HS-5 (cell line): Measurements from ENCODE around the gene UCN3.
"Not testable (repeated sequence)": the region's sequence is repeated elsewhere in the genome, so short reads cannot be mapped to it uniquely, and the experiment has no call there.

Experiments
- DNase-seq: peaks from one replicate; pipeline ENCODE4 v3.0.0-alpha.2; 2012; ENCODE audit warnings: low read depth

Gene UCN3

DNA sequence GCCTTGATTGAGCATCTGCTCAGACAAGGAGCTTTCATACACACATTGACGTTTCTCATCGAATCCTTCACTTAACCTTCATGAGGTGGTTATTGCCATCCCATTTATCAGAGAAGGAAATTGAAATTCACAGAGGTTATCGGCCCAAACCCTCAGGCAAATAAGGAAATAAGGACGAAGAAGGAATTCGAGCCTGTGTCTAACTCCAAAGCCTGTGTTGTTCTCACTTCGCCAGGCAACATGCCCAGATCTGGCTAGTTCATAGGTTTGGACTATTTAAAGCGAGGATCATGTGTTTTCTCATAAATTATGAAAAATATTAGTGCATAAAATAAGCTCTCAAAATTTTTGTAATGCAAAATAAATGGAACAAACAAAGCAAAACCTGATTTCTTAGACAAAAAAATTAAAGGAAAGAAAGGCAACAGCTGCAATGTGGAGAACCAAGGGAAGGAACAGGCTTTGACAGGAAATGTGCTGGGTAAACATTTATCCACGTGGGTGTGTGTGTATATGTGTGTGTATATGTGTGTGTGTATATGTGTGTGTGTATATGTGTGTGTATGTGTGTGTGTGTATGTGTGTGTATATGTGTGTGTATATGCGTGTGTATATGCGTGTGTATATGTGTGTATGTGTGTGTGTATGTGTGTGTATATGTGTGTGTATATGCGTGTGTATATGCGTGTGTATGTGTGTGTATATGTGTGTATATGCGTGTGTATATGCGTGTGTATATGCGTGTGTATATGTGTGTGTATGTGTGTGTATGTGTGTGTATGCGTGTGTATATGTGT, 4.8 kb downstream of the UCN3 start:
- DNase-seq = no peak

DNA sequence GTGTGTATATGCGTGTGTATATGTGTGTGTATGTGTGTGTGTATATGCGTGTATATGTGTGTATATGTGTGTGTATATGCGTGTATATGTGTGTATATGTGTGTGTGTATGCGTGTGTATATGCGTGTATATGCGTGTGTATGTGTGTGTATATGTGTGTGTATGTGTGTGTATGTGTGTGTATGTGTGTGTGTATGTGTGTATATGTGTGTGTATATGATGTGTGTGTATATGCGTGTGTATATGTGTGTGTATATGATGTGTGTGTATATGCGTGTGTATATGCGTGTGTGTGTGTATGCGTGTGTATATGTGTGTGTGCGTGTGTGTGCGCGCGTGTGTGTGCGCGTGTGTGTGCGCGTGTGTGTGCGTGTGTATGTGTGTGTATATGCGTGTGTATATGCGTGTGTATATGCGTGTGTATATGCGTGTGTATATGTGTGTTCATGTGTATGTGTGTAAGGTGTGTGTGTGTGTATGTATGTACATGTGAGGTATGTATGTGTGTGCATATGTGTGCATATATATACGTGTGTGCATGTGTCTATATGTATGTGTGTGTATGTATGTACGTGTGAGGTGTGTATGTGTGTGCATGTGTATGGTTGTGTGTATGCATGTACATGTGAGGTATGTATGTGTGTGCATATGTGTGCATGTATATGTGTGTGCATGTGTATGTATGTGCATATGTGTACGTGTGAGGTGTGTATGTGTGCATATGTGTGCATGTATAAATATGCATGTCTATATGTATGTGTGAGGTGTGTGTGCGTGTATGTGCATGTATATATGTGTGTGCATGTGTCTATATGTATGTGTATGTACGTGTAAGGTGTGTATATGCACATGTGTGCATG, 6.0 kb downstream of the UCN3 start:
- no peak for DNase-seq

DNA sequence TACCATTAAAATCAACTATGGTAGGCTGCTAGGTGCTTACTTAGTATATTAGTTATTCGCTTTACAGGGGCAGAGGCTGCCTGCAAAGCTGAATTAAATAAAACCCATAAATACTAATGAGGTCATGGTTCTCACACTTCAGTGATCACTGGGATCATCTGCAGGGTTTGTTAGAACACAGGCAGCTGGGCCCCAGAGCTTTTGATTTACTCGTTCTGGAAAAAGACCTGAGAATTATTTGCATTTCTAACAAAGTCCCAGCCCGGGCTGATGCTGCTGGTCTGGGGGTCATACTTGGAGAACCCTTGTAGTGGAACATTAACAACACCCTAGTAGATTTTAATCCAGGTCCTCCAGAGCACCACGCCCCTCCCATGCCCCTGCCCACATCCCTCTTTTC, 8.5 kb downstream of the UCN3 start:
- DNase-seq = no peak

DNA sequence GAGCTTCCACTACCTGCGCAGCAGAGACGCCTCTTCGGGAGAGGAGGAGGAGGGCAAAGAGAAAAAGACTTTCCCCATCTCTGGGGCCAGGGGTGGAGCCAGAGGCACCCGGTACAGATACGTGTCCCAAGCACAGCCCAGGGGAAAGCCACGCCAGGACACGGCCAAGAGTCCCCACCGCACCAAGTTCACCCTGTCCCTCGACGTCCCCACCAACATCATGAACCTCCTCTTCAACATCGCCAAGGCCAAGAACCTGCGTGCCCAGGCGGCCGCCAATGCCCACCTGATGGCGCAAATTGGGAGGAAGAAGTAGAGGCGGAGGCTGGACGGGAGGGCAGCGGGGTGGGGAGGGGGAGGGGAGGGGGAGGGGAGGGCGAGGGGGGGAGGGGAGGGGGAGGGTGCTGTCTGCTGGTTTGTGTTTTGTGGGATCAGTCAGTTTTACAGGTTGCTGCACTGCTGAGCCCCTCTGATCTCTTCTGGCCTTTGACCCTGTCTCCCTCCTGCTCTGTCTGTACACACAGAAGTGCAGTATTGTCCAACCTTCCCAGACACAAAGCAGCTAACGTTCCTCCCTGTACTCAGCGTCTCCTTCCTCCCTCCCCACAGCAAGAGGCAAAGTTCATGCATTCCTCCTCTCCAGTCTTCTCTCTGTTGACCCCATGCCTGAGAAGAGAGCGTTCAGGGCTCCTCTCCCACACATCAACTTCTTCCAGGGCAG, 9.3 kb downstream of the UCN3 start:
- DNase-seq = no peak

DNA sequence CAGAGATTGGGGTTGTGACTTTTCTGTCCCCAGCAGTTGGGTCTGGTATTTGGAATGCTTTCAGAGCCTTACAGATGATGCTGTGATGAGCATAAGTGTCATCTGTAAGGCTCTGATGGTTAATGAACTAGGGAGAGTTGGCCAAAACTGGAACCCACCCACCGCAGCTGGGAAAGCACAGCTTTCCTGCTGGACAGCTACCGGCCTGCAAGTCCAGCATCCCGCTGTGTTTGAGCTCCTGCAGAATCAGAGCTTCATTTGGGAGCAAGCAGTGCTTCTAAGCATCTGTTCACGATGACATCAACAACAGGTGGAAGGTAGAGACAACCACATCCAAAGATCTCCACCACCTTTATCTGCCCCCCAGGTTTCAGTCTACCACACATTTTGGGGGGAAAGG, 11.7 kb downstream of the UCN3 start:
- no peak for DNase-seq

DNA sequence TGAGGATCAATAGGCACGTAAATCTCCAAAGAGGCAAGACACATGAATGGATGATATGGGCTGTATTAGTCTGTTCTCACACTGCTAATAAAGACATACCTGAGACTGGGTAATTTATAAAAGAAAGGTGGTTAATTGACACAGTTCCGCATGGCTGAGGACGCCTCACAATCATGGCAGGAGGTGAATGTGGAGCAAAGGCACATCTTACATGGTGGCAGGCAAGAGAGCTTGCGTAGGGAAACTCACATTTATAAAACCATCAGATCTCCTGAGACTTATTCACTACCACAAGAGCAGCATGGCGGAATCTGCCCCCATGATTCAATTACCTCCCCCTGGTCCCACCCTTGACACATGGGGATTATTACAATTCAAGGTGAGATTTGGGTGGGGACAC, 14.4 kb downstream of the UCN3 start:
- not testable (repeated sequence) for DNase-seq

- DNase-seq = not testable (repeated sequence)
Observed at GRCh38 chr10:5380395-5380794, 15.6 kb downstream of the UCN3 start.

DNA sequence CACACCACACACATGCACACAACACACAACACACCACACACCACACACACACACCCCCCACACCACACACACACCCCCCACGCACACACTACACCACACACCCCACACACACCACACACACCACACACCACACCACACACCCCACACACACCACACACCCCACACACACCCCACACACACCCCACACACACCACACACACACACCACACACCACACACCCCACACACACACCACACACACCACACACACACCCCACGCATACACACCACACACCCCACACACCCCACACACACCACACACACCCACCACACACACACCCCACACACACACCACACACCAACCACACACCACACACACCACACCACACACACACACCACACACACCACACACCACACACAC, 16.4 kb downstream of the UCN3 start:
- DNase-seq = no peak

DNA sequence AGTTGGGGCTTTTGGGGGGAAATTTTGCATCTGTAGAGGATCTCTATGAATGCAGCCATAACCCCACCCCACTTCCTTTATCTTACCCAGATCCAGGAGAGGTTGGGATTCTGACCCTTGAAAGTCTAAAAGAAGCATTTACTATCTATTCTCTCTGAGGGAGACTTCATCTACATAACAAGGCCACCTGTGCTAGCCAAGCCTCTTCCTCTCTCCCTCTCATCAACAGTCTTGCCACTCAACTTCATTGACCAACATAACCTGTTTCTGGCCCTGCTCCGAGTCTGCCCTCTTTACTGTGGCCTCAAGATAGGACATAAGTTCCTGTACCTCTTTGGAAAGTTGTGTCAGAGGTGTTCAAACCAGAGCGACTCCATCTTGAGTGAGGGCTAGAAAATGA, 20.5 kb downstream of the UCN3 start:
- DNase-seq = no peak

DNA sequence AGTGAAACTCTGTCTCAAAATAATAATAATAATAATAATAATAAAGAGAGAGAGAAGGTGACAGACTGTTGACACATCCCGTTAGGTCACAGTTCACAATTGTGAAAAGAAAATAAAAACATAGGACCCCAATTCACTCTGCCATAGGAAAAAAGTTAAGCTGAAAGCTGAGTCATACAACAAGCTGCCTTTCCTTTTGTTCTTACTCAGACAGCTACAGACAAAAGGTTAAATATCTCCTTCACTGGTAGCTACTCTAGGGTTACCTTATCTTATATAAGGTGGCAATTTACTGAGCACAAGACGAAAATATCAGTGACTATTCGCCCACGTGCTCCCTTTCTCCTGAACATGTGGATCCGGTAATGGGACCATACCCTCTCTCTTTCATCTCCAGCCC, 22.4 kb downstream of the UCN3 start:
- DNase-seq = no peak

GRCh38 chr10:5390607-5391205, 25.9 kb downstream of the UCN3 start:
- DNase-seq = no peak

DNA sequence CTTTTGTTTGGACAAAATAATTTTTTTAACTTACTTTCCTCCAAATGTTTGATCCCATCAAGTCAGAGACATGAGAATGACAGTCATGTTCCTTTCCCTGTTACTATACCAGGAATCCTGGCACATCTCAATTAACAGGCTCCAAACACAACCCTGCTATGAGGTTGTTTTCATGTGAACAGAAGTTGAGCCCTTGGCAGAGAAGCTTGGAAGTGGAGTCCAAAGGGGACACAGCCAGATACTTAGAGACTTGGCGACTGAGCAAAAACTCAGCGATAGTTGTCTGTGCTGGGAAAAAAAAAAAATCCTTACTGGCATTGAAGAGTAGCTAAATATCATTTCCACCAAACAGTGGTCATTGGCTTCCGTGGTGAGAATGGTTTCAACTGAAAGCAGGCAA, 27.0 kb downstream of the UCN3 start:
- DNase-seq = no peak

GRCh38 chr10:5393529-5393928, 28.8 kb downstream of the UCN3 start:
- DNase-seq = no peak

DNA sequence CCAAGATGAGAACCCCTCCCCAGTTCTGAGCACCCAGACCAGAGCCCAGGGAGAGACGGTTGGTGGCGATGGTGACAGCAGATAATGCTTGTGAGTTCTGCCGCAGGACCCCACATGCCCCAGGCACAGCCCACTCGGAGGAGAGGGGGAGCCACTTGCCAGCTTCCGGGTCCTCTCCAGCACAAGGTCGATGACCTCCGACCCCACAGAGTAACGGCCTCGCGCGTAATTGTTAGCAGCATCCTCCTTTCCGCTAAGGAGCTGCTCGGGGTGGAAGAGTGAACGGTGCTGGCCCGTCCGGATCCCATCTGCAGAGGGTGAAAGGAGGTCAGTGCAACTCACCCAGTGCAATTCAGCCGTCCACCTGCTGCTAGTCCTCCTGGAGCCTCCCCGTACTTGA, 30.4 kb downstream of the UCN3 start:
- no peak for DNase-seq

DNA sequence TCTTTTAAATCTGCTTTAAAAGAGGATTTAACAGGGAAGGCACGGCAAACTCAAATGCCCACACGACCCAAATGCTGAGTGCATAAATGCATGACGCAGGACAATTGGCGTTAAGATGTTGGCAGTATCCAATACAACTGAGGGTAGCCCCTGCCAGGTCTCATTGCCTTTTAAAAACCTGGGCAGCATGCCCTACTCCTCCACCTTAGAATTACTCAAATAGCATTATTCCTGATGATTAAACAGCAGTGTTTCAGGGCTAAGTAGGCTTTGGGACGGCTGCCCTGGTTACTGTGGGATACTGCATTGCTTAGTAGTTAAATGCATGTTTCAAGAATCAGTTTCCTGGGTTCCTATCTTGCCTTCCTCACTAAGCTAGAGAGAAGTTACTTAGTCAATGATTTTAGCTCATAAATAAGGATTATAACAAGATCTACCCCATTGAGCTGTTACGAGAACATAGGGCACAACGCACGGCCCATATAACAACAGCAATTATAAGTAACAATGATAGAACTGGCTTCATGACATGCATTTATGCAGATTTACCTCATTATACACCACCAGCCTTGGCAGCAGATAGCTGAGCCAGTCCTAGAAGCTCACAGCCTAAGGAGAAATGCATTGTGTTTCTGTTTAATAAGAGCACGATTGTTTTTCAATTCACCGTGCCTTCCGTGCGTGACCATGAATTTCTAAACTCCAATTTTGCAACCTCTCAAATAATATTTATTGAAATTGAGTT, 32.0 kb downstream of the UCN3 start:
- DNase-seq = no peak

DNA sequence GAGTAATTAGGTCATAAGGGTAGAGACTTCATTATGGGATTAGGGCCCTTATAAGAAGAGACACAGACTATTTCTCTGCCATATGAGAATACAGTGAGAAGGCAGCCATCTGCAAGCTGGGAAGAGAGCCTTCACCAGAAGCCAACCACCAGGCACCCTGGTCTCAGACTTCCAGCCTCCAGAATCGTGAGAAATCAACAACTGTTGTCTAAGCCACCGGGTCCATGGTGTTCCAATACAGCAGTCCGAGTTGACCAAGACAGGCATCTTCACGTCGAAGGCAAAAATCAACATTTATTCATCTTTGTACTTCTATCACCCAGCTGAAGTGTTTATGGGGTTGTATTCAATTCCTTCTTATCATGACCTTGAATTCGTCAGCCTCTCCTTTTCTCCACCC, 34.6 kb downstream of the UCN3 start:
- DNase-seq = no peak

GRCh38 chr10:5400468-5401240, 35.9 kb downstream of the UCN3 start:
- DNase-seq = no peak

- no peak for DNase-seq
Observed at GRCh38 chr10:5402798-5403197, 38.0 kb downstream of the UCN3 start.

DNA sequence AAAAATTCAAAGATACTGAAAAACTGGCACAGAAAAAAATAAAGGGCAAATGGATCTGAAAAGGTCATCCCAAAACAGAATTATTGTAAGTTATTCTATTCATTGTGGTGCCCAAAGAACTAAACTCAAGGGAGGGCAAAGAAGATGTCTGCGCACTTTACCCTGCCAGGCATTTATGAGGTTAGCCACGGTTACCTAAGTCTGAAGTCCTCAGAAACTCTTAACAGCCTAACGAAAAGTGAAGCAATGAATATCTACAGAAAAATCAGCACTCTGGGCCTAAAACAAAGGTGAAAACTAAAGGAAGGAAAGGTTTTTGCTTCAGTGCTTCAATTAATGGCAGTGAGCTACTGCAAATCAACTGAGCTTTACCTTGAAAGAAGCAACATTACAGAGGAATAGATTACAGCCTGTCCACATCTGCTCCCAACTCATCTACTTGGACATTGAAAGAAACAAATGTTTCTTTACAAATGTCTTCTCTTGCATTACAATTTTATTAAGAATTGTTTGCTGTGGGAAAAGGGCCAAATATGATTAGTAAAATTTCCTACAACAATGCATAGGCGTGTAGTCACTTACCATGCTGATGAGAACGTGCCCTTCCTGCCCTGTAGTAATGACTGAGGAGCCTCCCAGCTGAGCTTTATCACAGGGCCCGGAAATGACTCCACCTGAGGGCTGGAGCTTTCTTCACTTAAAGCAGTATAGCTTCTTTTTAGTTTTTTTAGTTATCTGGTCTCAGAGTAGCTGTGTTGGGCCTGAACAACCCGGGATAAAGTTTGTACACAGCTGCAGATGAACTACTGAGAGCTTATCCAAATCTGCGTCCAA, 39.7 kb downstream of the UCN3 start, which contains the start of gene TUBAL3:
Gene TUBAL3, minus strand, starts transcription at position 621 of the 834 bp plus-strand sequence. Its CDS starts 36 bp downstream, at position 585.
- no peak for DNase-seq

DNA sequence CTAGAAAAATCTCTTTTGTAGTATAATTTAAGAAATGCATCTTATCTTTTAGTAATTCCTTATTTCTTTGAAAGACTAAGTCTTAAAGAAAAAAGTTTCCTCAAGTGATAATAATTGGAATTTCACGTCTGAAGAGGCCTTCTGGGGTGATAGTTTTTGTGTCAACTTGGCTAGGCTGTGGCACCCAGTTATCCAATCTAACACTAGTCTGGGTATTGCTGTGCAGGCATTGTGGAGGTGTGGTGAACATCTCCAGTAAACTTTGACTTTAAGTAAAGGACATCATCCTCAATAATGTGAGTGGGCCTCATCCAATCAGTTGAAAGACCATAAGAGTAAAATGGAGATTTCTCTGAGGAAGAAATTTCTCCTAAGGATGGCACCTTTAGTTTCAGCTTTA, 42.2 kb downstream of the UCN3 start:
- DNase-seq = no peak
